ENCODE data around the gene PJA1. TPM values are rescaled to one million over a fixed set of nuclear protein-coding genes. Genes with fewer than 3 reads are reported as not detected.

Gene PJA1
- total RNA-seq, 1 experiment from 2014 or later, result 43.1 TPM

- Mint-ChIP-seq H3K9me3 (no peaks in the 10 kb centered on the region), H3K27ac (no peak overlapping the region), H3K4me1 (peaks cover 26% of the 10 kb centered on the region), H3K36me3 (0 out of 2 replicates have a peak, but pooled peaks cover 2% of the 10 kb centered on the region), H3K27me3 (ENCODE audit: low read depth) (peaks cover 32% of the 10 kb centered on the region), H3K4me3 (no peak overlapping the region)
- TF ChIP-seq AR (CRISPR knock-in tag; IDR thresholded peaks at IDR 0.05), result no peak
- TF ChIP-seq ZMAT4 (CRISPR knock-in tag; IDR thresholded peaks at IDR 0.05), result no peak
- no peak for TF ChIP-seq FOXK1 (CRISPR knock-in tag; IDR thresholded peaks at IDR 0.05)
- no peak for TF ChIP-seq ZNF671 (CRISPR knock-in tag; IDR thresholded peaks at IDR 0.05)
- TF ChIP-seq USF1 (CRISPR knock-in tag; IDR thresholded peaks at IDR 0.05), result no peak
- no peak for TF ChIP-seq MAX (CRISPR knock-in tag; IDR thresholded peaks at IDR 0.05)
- ATAC-seq (no peak), DNase-seq (ENCODE audit: low spot score) (no peak)
- ChIA-PET CTCF (interaction anchor here (0.6 to 3.2 kb wide), 2 partner anchors 37 to 210 kb away, joined by 3 to 11 read pairs; no protein-coding TSS in a partner anchor), POLR2A (interaction anchor here (1.4 kb wide), 1 partner anchor 40 kb away, joined by 3 read pairs; no protein-coding TSS in a partner anchor)
Observed at GRCh38 chrX:69177511-69178162, 12.4 kb upstream of the PJA1 start.

GRCh38 chrX:69176053-69176452 is 10.8 kb upstream of the PJA1 start:
- H3K4me1 Mint-ChIP-seq, result peaks cover 23% of the 10 kb centered on the region
- H3K27ac Mint-ChIP-seq, result no peak overlapping the region
- 0 out of 2 replicates have a peak, but pooled peaks cover 2% of the 10 kb centered on the region for H3K36me3 Mint-ChIP-seq
- ChIA-PET POLR2A (no interaction called here), CTCF (no interaction called here)
- ATAC-seq (no peak), DNase-seq (ENCODE audit: low spot score) (no peak)
- H3K9me3 Mint-ChIP-seq, result no peaks in the 10 kb centered on the region
- TF ChIP-seq NFE2L1 (CRISPR knock-in tag; IDR thresholded peaks at IDR 0.05), result no peak
- TF ChIP-seq E2F5 (CRISPR knock-in tag; IDR thresholded peaks at IDR 0.05), result no peak
- no peak for TF ChIP-seq CREM (CRISPR knock-in tag; IDR thresholded peaks at IDR 0.05)
- no peak for TF ChIP-seq NFYB (CRISPR knock-in tag; conservative IDR thresholded peaks at IDR 0.05; ENCODE audit: low read depth)
- no peak for TF ChIP-seq GRHL2 (CRISPR knock-in tag; IDR thresholded peaks at IDR 0.05; ENCODE audit: insufficient replicate concordance, severe bottlenecking)
- TF ChIP-seq NR1H2 (CRISPR knock-in tag; IDR thresholded peaks at IDR 0.05), result no peak
- no peak for TF ChIP-seq TEAD1 (CRISPR knock-in tag; IDR thresholded peaks at IDR 0.05)
- no peak for TF ChIP-seq MAX (CRISPR knock-in tag; IDR thresholded peaks at IDR 0.05)
- TF ChIP-seq OVOL2 (CRISPR knock-in tag; IDR thresholded peaks at IDR 0.05; ENCODE audit: borderline replicate concordance), result no peak
- peaks cover 32% of the 10 kb centered on the region for H3K27me3 Mint-ChIP-seq (ENCODE audit: low read depth)
- H3K4me3 Mint-ChIP-seq, result no peak overlapping the region

GRCh38 chrX:69173906-69174305 is 8.7 kb upstream of the PJA1 start:
- Mint-ChIP-seq H3K36me3 (0 out of 2 replicates have a peak, but pooled peaks cover 2% of the 10 kb centered on the region), H3K4me3 (0 out of 2 replicates have a peak overlapping the region, but pooled peaks have one; percentile 11), H3K27ac (no peak overlapping the region), H3K27me3 (ENCODE audit: low read depth) (peaks cover 18% of the 10 kb centered on the region), H3K9me3 (peaks cover 9% of the 10 kb centered on the region), H3K4me1 (peaks cover 6% of the 10 kb centered on the region)
- CTCF ChIA-PET, result interaction anchor here (0.7 to 1.1 kb wide), 2 partner anchors 8 to 47 kb away, joined by 4 read pairs; partner anchors contain the start of gene PJA1
- ATAC-seq, result peak; percentile 70
- DNase-seq (ENCODE audit: low spot score), result peak; percentile 34
- TF ChIP-seq TEAD4 (CRISPR knock-in tag; IDR thresholded peaks at IDR 0.05) (no peak), NFATC4 (CRISPR knock-in tag; IDR thresholded peaks at IDR 0.05) (no peak), FOXK1 (CRISPR knock-in tag; IDR thresholded peaks at IDR 0.05) (no peak), TEAD1 (CRISPR knock-in tag; IDR thresholded peaks at IDR 0.05) (no peak), TP53 (CRISPR knock-in tag; IDR thresholded peaks at IDR 0.05) (no peak)
- POLR2A ChIA-PET, result no interaction called here

All from WTC11 (cell line).